Forelimb muscle (tissue), 1 donor: ENCODE data around the gene MTMR2. TPM values are rescaled to one million over a fixed set of nuclear protein-coding genes. Genes with fewer than 3 reads are reported as not detected.
"Not testable (repeated sequence)": the region's sequence is repeated elsewhere in the genome, so short reads cannot be mapped to it uniquely, and the experiment has no call there.

Experiments used
- DNase-seq: peaks from one replicate; pipeline ENCODE4 v3.0.0-alpha.2; 2013; ENCODE audit warnings: low read depth
- polyA plus RNA-seq: library from polyadenylated mRNA; unstranded; fragments of 120-200 nt; gene quantifications from one replicate; pipeline ENCODE4 v1.2.1, GENCODE V29; 2013; ENCODE audit not compliant: insufficient read length

MTMR2 gene
- polyA plus RNA-seq, 1 donor, result 23.6 TPM

DNA sequence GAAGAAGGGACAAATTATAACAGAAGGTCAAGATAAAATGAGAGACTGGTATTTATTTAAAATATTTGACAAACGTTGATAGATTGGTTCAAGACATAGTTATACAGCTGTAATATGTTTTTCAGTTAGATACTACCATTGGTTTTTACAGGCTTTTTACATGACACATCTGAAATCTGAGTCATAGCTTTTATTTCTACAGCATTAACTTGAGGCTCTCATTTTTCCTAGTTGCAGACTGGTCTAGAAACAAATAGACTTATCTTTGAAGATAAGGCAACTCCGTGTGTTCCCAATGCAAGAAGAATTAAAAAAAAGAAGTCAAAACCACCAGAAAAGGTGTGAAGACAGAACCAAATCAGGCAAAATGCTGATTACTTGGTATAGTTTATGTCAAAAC, 102.3 kb downstream of the MTMR2 start:
- no peak for DNase-seq

DNA sequence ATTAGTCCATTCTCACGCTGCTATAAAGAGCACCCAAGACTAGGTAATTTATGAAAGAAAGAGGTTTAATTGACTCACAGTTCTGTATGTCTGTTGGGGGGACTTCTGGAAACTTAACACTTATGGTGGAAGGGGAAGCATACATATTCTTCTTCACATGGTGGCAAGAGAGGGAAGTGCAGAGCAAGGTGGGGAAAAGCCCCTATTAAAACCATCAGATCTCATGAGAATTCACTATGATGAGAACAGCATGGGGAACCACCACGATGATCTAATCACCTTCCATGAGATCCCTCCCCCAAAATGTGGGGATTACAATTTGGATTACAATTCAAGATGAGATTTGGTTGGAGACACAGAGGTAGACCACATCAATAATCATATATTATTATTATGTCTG, 107.9 kb downstream of the MTMR2 start:
- DNase-seq, result no peak

DNA sequence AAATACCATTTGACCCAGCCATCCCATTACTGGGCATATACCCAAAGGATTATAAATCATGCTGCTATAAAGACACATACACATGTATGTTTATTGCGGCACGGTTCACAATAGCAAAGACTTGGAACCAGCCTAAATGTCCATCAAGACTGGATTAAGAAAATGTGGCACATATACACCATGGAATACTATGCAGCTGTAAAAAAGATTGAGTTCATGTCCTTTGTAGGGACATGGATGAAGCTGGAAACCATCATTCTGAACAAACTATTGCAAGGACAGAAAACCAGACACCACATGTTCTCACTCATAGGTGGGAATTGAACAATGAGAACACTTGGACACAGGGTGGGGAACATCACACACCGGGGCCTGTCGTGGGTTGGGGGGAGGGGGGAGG, 112.9 kb downstream of the MTMR2 start:
- not testable (repeated sequence) for DNase-seq

DNA sequence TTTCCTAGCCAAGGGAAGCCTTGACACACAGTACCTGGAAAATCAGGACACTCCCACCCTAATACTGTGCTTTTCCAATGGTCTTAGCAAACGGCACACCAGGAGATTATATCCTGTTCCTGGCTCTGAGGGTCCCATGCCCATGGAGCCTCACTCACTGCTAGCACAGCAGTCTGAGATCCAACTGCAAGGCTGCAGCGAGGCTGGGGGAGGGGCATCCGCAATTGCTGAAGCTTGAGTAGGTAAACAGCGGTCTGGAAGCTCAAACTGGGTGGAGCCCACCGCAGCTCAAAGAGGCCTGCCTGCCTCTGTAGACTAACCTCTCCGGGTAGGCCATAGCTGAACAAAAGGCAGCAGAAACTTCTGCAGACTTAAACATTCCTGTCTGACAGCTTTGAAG, 117.4 kb downstream of the MTMR2 start:
- DNase-seq, result not testable (repeated sequence)

DNA sequence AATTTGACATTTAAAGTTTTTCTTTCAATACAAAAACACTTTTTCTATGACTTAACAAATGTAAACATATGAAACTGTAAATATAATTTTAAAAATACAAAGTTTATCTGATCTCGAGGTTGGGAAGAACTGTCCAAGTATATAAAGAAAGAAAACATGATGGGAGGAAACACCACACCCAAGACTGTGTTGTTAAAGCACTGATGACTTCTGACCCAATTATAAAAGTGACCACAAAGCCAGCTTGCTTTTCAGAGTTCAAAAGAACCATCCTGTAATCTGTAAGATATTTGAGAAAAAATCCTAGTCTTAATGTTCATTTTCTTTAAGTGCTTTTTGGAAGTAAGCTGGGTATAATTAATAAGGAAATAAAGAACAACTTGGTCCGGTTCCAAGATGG, 118.0 kb downstream of the MTMR2 start:
- DNase-seq, result no peak

DNA sequence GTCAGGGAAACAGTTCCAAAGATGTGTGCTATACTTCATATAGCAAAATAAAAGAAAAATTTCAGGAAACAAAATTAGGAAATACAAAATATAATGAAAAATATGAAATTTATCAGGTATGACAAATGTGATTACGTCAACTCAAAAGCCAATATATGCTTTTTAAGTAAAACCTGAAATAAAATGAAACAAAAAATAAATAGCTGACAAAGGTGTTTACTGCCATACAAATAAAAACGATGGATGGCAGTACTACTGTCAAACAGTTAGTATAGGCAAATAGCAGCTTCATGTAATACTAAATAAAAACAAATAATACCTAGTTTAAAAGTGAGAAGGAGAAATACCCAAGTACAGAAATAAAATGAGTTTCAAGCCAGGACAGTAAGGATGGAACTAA, 119.9 kb downstream of the MTMR2 start:
- DNase-seq, result no peak

DNA sequence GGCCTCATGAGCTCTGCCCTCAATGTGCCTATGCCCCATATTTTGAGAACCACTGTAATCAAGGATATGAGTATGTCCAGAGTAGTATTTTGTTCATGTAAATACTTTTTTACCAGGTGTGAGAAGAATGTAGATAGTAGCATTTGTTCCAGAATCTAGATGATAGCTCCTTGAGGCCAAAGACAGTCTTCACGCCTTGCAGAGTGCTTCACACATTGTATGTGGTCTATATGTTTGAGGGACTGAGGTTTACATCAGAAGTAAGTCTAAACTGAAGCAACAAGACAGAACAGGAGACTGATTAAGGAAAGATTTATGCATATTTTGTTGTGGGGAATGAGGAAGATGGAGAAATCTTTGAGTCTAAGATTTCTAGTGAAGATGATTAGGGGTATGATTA, 121.1 kb downstream of the MTMR2 start:
- DNase-seq, result no peak

DNA sequence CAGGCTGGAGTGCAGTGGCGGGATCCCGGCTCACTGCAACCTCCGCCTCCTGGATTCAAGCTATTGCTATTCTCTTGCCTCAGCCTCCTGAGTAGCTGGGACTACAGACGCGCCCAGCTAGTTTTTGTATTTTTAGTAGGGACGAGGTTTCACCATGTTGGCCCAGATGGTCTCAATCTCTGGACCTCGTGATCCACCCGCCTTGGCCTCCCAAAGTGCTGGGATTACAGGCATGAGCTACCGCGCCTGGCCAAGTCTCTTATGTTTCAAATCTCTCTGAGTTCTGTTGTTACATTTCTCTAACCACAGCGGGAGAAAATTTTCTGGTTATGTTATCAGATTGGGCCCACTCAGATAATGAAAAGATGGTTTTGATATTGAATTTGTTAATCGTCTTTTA, 123.5 kb downstream of the MTMR2 start:
- no peak for DNase-seq

DNA sequence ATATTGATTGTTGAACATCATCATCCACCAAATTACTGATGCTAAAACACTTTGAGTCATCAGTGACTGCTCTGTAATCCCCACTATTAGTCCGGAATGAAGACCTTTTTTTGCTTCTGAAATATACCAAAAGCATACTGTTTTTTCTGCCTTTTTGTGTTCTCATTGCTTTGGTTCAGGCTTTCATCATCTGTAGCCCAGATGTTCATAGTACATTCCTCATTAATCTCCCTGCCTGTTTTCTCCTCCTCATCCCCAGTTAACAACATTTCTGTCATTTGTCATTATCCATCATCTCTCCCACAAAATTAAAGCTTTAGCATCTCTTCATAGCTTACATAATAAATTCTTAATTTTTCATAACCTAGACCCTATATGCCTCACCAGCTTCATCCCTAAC, 124.4 kb downstream of the MTMR2 start:
- DNase-seq, result no peak

DNA sequence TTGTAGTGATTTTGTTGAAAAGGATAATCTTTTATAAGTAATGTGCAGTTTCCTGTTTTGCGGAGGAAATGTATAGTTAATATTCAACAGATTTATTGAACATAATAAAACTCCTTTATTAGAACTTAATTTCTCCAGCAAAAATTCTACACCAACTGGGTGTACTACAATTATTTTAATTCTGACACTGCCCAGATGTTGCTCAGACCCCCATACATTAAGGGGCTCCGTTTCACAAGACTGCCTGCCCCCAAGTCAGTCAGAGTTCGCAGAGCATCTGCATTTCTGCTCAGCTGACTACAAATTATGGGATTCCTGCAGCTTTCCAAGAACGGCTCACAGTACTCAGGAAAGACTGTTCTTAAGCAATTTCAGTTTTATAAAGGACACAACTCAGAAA, 127.4 kb downstream of the MTMR2 start:
- DNase-seq, result no peak

DNA sequence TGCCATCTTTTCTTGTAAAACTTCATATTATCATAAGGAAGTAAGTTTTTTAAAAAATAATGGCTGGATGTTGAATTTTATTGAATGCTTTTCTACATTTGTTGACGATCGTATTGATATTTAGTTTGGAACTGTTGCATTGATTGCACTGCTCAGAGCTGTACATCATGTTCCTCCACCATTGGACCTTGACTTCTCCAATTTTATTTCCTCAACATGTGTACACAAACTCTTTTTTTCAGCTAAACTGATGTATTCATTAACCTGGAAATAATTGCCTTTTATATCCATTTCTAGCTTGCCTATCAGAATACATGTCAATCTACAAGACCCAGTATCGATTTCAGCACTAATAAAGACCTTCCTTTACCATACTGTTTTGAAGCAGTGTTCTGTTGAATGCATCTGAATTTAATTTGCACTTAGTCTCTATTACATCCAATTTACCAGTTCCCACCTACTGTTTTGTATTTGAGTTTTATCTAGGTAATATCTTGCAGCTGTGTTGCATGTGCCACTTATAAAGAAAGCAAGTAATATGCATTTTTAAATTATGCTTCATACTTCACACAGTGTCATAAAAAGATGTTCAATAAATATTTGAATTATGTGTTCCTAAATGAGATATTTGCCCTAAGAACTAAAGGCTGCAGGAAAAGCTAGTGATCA, 128.1 kb downstream of the MTMR2 start:
- DNase-seq, result no peak

DNA sequence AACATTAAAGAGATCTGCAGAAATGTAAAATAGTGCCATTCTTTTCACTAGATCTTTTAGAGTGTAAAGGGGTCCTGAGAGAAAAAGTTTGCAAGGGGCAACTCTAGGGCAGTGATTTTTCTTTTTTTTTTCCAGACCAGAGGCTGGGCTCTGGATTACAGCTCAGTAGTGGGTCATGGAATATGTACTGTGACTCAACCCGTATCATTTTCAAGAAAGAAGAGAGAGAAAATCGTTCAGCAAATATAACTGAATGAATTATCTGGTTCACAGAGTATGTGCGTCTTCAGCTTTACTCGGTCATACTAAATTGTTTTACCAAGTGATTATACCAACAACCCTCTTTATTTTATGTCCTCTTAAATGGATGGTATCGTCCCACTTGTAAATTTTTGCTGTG, 129.8 kb downstream of the MTMR2 start:
- no peak for DNase-seq

DNA sequence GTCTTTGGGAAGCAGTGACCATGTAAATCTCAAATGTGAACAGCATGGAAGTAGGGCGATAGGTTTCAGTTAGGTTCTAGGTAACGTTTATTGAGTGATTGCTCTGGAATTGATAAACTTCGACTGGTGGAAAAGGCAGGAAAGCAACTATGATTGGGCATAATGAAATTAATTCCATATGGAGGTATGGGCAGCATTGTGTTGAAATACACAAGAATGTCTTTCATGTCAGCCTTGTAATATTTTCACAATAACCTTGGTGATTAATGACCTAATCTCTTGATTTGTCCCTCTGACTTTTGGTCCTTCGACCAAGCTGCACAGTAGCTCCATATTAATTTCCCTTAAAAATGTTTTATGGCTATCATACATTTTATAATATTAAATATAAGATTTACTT, 130.8 kb downstream of the MTMR2 start:
- DNase-seq, result no peak

DNA sequence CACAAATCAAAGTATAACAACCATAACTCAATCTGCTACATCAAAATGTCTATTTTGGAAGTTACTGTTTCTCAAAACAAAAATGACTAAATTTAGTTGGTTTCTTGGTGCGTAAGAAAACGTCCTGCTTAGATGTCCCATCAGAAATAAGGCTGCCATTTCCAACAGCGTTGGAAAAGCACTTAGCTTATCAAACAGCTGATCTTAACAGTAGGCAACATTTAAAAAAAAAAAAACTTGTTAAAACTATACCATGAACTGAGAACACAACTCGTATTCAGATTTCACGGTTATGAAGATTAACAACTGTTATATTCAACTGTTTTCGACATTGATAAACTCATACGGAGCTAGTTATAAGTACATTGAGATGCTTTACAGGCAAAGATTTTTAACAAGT, 131.2 kb downstream of the MTMR2 start:
- DNase-seq, result no peak

DNA sequence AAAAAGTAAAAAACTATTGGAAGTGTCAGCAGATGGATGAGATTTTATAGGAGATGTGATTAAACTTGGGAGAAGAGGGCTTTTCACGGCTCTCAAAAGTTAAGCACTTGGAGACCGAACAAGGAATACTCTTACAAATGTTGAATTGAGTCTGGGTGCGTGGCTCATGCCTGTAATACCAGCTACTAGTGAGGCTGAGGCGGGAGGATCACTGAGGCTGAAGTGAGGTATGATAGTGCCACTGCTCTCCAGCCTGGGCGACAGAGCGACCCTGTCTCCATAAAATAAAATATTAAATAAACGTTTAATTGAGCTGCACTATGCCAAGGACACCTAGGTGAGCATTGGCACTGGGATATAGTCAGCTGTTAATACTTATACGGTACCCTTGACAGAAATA, 131.7 kb downstream of the MTMR2 start:
- no peak for DNase-seq

DNA sequence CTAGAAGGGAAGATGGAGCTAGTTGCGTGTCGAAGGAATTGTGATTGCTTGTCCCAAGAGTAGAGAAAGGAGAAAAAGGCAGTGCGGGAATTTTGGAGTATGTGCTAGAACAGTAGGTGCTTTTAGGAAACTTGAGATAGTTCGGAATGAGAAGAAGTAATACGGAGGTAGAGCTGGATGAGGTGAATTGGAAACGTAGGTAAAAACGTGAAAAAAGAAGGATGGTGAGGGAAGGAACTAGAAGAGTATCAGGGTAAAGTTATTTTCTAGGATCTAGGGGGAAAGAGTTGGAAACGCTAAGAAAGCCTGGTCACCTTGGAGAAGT, 132.2 kb downstream of the MTMR2 start:
- DNase-seq, result no peak

DNA sequence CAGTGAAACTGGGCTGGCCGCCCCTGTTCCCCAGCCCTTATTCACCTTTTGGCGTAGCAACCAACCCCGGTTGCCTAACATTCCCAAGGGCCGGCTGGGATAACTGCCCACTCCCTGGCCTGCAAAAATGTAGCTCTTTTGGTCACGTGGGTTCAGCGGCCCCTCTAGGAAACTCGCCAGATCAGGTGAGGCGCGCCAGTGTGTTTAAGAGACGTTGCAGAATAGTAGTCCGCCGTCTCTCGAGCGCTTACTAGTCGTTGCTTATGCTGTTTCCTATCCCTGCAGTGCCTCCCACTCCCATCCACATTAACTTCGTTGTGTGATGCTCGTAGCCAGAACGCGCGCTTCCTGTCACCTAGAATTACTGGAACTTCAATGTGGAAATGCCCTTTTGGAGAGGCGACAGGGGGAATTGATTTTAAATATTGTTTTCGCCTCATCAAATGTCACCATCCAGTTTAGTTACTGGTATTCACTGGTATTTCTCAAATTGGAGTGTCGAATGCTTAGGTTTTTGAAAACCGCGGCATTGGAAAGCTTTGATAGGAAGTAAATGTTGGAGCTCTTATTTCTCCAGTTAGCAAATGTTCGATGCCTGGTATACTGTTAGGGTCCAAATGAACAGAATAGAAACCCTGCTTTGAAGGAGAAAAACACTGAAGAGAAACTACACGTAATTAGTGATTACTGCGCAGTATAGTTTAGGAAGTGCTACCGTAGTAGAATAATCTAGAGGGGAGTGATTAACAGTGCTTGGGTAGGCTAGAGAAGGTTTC, 132.8 kb downstream of the MTMR2 start:
- peak; percentile 22 for DNase-seq

DNA sequence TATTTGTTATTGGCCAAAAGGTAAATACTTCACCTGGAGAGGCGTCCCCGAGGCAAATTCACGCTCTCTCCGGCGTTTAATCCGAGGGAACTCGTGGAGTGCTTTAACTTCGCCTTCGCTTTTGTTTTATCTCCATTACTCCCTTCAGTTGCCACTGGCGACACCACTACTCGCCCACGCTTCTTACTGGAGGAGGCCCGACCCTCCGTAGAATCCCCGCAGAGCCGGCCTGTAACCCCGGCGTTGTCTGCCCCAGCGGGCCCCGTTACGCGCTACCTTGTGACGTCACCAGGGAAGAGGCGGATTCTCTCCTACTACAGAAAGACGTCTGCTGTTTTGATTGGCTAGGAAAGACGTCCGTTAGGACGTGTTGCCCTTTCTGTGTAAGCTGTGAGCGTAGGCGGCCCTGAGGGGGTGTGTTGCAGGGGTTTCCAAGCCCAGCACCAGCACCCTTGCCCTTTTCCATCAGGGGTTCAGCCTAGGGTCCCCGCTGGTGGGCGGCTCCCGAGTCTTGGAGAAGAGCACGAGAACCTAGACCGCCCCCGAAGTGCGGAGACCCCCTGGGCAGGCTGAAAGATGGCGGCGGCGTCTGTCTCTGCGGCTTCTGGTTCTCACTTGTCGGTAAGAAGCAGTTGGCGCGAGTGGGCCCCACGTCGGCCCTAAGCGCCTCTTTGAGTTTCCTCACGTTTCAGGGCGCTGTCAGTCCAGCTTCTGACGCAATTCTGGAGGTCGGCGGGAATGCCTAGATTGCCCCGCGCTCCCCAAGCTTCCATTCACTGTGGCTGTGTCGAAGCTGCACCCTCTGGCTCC, 133.6 kb downstream of the MTMR2 start, which contains the start of gene CEP57:
TSS of gene CEP57 (plus strand) at position 376 of the 810 bp plus-strand sequence. CDS start at position 577, 201 bp downstream.
- peak; percentile 100 for DNase-seq

DNA sequence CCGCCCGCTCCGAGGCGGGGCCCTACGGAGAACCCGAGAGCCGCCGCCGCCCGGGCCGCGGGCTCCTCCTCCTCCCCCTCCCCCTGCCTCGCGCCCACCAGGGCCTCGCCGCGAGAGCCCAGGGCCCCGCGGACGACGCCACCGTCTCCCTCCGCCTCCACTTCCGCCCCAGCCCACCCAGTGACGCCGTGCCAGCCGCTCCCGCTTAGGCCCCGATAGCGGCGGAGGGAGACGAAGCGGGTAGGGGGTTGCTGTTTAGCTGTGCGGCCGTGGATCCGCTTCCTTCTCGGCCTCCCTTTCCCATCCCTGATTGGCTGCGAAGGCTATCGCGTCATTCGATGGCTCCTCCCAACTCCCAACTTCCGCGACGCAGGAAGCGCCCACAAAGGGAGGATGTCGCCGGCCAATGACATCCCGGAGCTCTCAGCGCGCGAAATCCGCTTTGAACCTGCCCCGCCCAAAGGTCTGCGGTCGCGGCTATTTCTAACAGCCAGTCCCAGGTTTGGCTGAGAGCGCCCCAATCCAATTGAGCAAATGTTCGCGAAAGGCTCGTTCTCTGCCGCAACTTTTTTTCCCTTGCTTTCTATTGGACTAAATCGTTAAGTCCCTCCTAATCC, 134.3 kb downstream of the MTMR2 start, which contains the start of gene FAM76B:
TSS of gene FAM76B (minus strand) at position 277 of the 617 bp plus-strand sequence. CDS start 304 bp downstream, outside the sequence.
- peak; percentile 98 for DNase-seq

DNA sequence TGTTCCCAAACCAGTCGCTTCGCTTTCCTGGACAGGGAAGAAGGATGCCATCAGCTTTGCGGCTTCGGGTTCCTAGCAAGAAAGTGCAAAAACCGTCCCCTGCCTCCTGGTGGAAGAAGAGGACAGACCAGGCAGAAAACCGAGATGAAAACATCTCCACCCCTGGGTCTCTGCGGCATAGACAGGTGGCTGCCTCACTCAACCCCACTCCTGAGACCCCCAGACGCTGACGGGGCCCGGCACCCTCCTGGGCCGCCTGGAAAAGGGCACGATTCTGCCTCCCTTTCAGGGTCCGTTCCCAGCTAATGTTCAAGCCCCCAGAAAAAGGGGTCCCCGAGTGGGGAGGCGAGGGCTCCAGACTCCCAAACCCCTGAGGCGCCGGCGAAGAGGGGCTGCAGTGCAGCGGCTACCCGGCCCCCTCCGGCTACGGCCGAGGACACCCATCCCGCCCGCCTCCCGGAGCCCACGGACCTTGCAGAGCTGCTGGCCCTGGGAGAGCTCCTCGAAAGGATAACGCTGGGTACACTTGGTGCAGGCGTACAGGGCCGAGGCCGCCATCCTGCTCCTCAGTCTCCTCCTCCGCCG, 134.9 kb downstream of the MTMR2 start:
- DNase-seq, result no peak
